K562 (cell line): Measurements from ENCODE around the gene DHTKD1. TPM values are rescaled to one million over a fixed set of nuclear protein-coding genes. Genes with fewer than 3 reads are reported as not detected.

ENCODE experiments used
- ATF1 ChIP-seq, 2 experiments: fragments of 450-650 bp in 1 of 2; IDR thresholded peaks; 2 replicates each; pipeline ENCODE4 v1.6.1; 2016; ENCODE audit warnings: missing compliant biosample characterization in 1 of 2, missing genetic modification characterization in 1 of 2
- BRCA1 ChIP-seq, 2 experiments: fragments of 450-650 bp in 1 of 2; sonication (generic) in 1 of 2; formaldehyde crosslinking in 1 of 2; IDR thresholded peaks; 2 replicates each; pipeline versions ENCODE4 v1.5.0 to v1.6.1; 2017 to 2020; ENCODE audit warnings: mild to moderate bottlenecking in 1 of 2, missing genetic modification reagents in 1 of 2
- CAMTA2 ChIP-seq: fragments of 250-450 bp; sonication (Bioruptor Pico); conservative IDR thresholded peaks from 2 replicates; pipeline ENCODE4 v1.5.1; 2022
- FOXM1 ChIP-seq, 2 experiments: fragments of 450-650 bp in 1 of 2; sonication (generic) in 1 of 2; formaldehyde crosslinking in 1 of 2; IDR thresholded peaks; 2 replicates each; pipeline versions ENCODE4 v1.6.1 to v1.9.0; 2017 to 2022; ENCODE audit warnings: low read depth in 2 of 2, mild to moderate bottlenecking in 2 of 2, missing genetic modification reagents in 1 of 2, moderate library complexity in 1 of 2
- GTF2E2 ChIP-seq: fragments of 200-800 bp; sonication (Bioruptor generic); IDR thresholded peaks from 2 replicates; pipeline ENCODE4 v1.6.1; 2016; ENCODE audit warnings: missing genetic modification characterization, missing compliant biosample characterization
- KAT8 ChIP-seq: fragments of 450-650 bp; IDR thresholded peaks from 2 replicates; pipeline ENCODE4 v1.6.1; 2016; ENCODE audit warnings: low read depth, mild to moderate bottlenecking
- KDM5B ChIP-seq: fragments of 200-600 bp; sonication (generic); IDR thresholded peaks from 2 replicates; pipeline ENCODE4 v1.6.1; 2012; ENCODE audit warnings: low read depth, mild to moderate bottlenecking, moderate library complexity, low read length, control low read depth, inconsistent platforms; ENCODE audit not compliant: insufficient replicate concordance
- KLF13 ChIP-seq: fragments of 450-650 bp; IDR thresholded peaks from 2 replicates; pipeline ENCODE4 v1.6.1; 2016; ENCODE audit warnings: missing genetic modification characterization, low read depth, mild to moderate bottlenecking, missing compliant biosample characterization, moderate library complexity, borderline replicate concordance
- PRPF4 ChIP-seq: fragments of 200-400 bp; formaldehyde crosslinking; IDR thresholded peaks from one replicate; pipeline ENCODE4 v1.6.1; 2017; ENCODE audit warnings: low read length, low read depth, mild to moderate bottlenecking; ENCODE audit not compliant: insufficient read depth, poor library complexity, severe bottlenecking
- PTBP1 ChIP-seq: fragments of 200-400 bp; formaldehyde crosslinking; IDR thresholded peaks from 2 replicates; pipeline ENCODE4 v1.6.1; 2017; ENCODE audit warnings: low read depth, low read length
- SP1 ChIP-seq: sonication (generic); formaldehyde crosslinking; IDR thresholded peaks from 2 replicates; pipeline ENCODE4 v1.8.1; 2022; ENCODE audit warnings: mild to moderate bottlenecking, missing genetic modification reagents
- TAF1 ChIP-seq: IDR thresholded peaks from 2 replicates; pipeline ENCODE4 v1.6.1; 2011; ENCODE audit warnings: mild to moderate bottlenecking, low read length, moderate library complexity; ENCODE audit not compliant: insufficient read depth, control insufficient read depth, severe bottlenecking; ENCODE audit errors: extremely low read depth
- TEAD4 ChIP-seq, 2 experiments: sonication (generic) in 1 of 2; formaldehyde crosslinking in 1 of 2; IDR thresholded peaks; 2 replicates each; pipeline versions ENCODE4 v1.6.1 to v1.8.0; 2012 to 2022; ENCODE audit warnings: borderline replicate concordance in 1 of 2, inconsistent platforms in 1 of 2, low read length in 1 of 2, mild to moderate bottlenecking in 1 of 2, missing genetic modification reagents in 1 of 2
- ZNF140 ChIP-seq: fragments of 250-450 bp; sonication (Bioruptor Pico); IDR thresholded peaks from 2 replicates; pipeline ENCODE4 v1.8.0; 2021; ENCODE audit warnings: moderate library complexity, mild to moderate bottlenecking, inconsistent platforms
- ZNF253 ChIP-seq: fragments of 250-450 bp; sonication (Bioruptor Pico); conservative IDR thresholded peaks from 2 replicates; pipeline ENCODE4 v1.6.1; 2021; ENCODE audit warnings: mild to moderate bottlenecking
- ZNF584 ChIP-seq: fragments of 200-800 bp; sonication (Bioruptor generic); IDR thresholded peaks from 2 replicates; pipeline ENCODE4 v1.6.1; 2016; ENCODE audit warnings: low read depth, mild to moderate bottlenecking, missing genetic modification characterization, missing compliant biosample characterization
- polyA plus RNA-seq, 8 experiments: library from polyadenylated mRNA; depleted of rRNA in 4 of 8; stranded (reverse) in 5 of 8; unstranded in 3 of 8; fragments of >200 nt; fragmentation: Nextera tagmentation in 2 of 8; fragmentation: Illumina TruSeq in 1 of 8; extraction: Ambion mirVana in 2 of 8; extraction: Trizol in 1 of 8; gene quantifications; 2 replicates each; pipeline versions ENCODE4 v1.2.1 to v1.2.3, GENCODE V29; 2011 to 2014; ENCODE audit warnings: inconsistent platforms in 1 of 8, missing spikeins in 1 of 8
- total RNA-seq, 7 experiments: library from RNA; depleted of rRNA in 6 of 7; stranded (reverse); fragments of >200 nt in 6 of 7; fragmentation: Illumina TruSeq in 2 of 7; extraction: Trizol in 2 of 7; gene quantifications; 2 replicates each; pipeline versions ENCODE4 v1.2.1 to v1.2.3, GENCODE V29; 2011 to 2021; ENCODE audit warnings: low replicate concordance in 1 of 7
- TF ChIP-seq, protein P1 (sequence below): sonication (generic); formaldehyde crosslinking; IDR thresholded peaks from 2 replicates; pipeline ENCODE4 v1.5.0; 2020; ENCODE audit warnings: missing genetic modification reagents
- TF ChIP-seq, protein P2 (sequence below): sonication (generic); formaldehyde crosslinking; IDR thresholded peaks from 2 replicates; pipeline ENCODE4 v1.8.0; 2022; ENCODE audit warnings: missing genetic modification reagents, mild to moderate bottlenecking, moderate library complexity, borderline replicate concordance
- TF ChIP-seq, protein P3 (sequence below): fragments of 250-450 bp; sonication (Bioruptor Pico); IDR thresholded peaks from 2 replicates; pipeline ENCODE4 v1.8.0; 2022; ENCODE audit warnings: inconsistent platforms, mild to moderate bottlenecking, moderate library complexity, borderline replicate concordance
- TF ChIP-seq, protein P4 (sequence below): IDR thresholded peaks from 2 replicates; pipeline ENCODE4 v1.6.1; 2016; ENCODE audit warnings: missing genetic modification characterization, missing compliant biosample characterization

Gene DHTKD1
- total and polyA plus RNA-seq, 9 of the 15 experiments (the other 6 are each of a cell fraction or from before 2014, with no cell fraction given) = 3.1 to 19.7 (median 6.8) TPM

DNA sequence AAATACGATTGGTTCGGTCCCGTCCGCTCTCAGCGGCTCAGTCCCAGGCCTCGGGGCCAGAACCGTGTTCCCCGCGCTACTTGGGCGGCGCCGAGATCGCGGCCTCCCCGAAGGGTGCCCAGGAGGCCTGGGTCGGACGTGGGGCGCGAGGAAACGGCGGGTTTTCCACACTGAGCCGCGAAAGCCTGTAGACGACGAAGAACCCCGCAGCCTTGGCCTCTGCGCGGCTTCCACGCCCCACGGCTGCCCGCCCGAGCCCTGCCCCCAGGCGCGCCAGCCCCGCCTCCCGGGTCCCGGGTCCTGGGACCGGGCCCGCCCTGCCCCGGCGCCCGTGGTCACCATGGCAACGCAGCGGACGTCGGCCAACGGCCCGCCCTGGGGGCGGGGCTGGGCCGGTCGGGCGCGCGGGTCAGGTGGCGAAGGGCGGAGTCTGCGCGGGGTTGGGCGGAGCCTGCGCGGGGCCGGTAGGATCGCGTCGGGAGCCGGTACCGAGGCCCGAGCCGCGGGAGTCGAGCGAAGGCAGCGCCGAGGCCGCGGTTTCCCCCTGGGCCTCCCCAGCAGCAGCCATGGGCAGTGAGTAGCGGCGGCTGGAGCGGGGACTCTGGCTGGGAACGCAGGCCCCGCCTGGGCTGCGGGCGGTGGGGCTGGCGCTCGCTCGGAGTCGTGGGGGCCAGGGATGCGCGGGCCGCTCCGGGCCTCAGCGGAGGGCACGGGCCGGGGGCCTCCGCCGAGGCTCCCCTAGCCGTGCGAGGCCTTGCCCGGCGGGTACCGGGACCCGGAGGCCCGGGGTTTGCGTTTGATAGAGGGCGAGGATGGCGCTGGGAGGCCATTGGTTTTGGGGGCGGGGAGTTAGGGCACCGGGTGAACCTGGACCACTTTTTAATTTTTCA, 60.7 kb downstream of the DHTKD1 start, which contains the start of gene SEC61A2 (continued):
- TF ChIP-seq, protein P1, sequence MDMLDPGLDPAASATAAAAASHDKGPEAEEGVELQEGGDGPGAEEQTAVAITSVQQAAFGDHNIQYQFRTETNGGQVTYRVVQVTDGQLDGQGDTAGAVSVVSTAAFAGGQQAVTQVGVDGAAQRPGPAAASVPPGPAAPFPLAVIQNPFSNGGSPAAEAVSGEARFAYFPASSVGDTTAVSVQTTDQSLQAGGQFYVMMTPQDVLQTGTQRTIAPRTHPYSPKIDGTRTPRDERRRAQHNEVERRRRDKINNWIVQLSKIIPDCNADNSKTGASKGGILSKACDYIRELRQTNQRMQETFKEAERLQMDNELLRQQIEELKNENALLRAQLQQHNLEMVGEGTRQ (CRISPR knock-in tag) = peak; percentile 52
- peak; percentile 77 for TF ChIP-seq KDM5B
- TF ChIP-seq KLF13 (tag) = no peak
- TF ChIP-seq GTF2E2 = no peak
- TF ChIP-seq, protein P2, sequence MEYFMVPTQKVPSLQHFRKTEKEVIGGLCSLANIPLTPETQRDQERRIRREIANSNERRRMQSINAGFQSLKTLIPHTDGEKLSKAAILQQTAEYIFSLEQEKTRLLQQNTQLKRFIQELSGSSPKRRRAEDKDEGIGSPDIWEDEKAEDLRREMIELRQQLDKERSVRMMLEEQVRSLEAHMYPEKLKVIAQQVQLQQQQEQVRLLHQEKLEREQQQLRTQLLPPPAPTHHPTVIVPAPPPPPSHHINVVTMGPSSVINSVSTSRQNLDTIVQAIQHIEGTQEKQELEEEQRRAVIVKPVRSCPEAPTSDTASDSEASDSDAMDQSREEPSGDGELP (CRISPR knock-in tag) = peak; percentile 39; the same call in 1 of the 2 replicates
- TF ChIP-seq PRPF4 = no peak
- no peak for TF ChIP-seq ZNF253
- no peak for TF ChIP-seq CAMTA2
- no peak for TF ChIP-seq ZNF584 (CRISPR knock-in tag)
- TF ChIP-seq, protein P3, sequence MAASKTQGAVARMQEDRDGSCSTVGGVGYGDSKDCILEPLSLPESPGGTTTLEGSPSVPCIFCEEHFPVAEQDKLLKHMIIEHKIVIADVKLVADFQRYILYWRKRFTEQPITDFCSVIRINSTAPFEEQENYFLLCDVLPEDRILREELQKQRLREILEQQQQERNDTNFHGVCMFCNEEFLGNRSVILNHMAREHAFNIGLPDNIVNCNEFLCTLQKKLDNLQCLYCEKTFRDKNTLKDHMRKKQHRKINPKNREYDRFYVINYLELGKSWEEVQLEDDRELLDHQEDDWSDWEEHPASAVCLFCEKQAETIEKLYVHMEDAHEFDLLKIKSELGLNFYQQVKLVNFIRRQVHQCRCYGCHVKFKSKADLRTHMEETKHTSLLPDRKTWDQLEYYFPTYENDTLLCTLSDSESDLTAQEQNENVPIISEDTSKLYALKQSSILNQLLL (CRISPR knock-in tag) = no peak
- no peak for TF ChIP-seq TEAD4 (IDR thresholded peaks at IDR 0.05; ENCODE audit: low read length)
- no peak for TF ChIP-seq TEAD4 (CRISPR knock-in tag; IDR thresholded peaks at IDR 0.05; ENCODE audit: borderline replicate concordance)
- TF ChIP-seq FOXM1 (IDR thresholded peaks at IDR 0.05; ENCODE audit: low read depth) = no peak
- TF ChIP-seq FOXM1 (CRISPR knock-in tag; IDR thresholded peaks at IDR 0.05; ENCODE audit: low read depth) = no peak
- TF ChIP-seq PTBP1 = no peak
- no peak for TF ChIP-seq TAF1
- TF ChIP-seq ATF1 (CRISPR knock-in tag; IDR thresholded peaks at IDR 0.05) = no peak
- 0 out of 2 replicates have a peak, but pooled peaks have one; percentile 35 for TF ChIP-seq ATF1 (tag; IDR thresholded peaks at IDR 0.05)
- peak; percentile 69 for TF ChIP-seq SP1
- TF ChIP-seq, protein P4, sequence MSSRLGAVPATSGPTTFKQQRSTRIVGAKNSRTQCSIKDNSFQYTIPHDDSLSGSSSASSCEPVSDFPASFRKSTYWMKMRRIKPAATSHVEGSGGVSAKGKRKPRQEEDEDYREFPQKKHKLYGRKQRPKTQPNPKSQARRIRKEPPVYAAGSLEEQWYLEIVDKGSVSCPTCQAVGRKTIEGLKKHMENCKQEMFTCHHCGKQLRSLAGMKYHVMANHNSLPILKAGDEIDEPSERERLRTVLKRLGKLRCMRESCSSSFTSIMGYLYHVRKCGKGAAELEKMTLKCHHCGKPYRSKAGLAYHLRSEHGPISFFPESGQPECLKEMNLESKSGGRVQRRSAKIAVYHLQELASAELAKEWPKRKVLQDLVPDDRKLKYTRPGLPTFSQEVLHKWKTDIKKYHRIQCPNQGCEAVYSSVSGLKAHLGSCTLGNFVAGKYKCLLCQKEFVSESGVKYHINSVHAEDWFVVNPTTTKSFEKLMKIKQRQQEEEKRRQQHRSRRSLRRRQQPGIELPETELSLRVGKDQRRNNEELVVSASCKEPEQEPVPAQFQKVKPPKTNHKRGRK (tag) = no peak
- no peak for TF ChIP-seq BRCA1 (IDR thresholded peaks at IDR 0.05)
- TF ChIP-seq BRCA1 (CRISPR knock-in tag; IDR thresholded peaks at IDR 0.05) = no peak
- TF ChIP-seq KAT8 = no peak
- no peak for TF ChIP-seq ZNF140 (CRISPR knock-in tag)
